IMR-90 (cell line): ENCODE data around the gene STPG4.

Source experiments
- CTCF ChIP-seq: conservative IDR thresholded peaks from 2 replicates; pipeline ENCODE4 v1.5.1; 2012; ENCODE audit warnings: mild to moderate bottlenecking, low read depth, low read length, improper control_type of control experiment
- POLR2A ChIP-seq: IDR thresholded peaks from 2 replicates; pipeline ENCODE4 v1.6.1; 2012; ENCODE audit warnings: mild to moderate bottlenecking, low read depth, low read length
- RAD21 ChIP-seq: IDR thresholded peaks from 2 replicates; pipeline ENCODE4 v1.6.1; 2012; ENCODE audit warnings: low read length, improper control_type of control experiment
- RCOR1 ChIP-seq: IDR thresholded peaks from 2 replicates; pipeline ENCODE4 v1.6.1; 2012; ENCODE audit warnings: mild to moderate bottlenecking, low read length, improper control_type of control experiment; ENCODE audit not compliant: insufficient replicate concordance

- TF ChIP-seq CTCF (no peak), POLR2A (no peak), RCOR1 (no peak), RAD21 (no peak)
These were observed 49.6 kb upstream of the STPG4 start for GRCh38 chr2:47204691-47205090.
